SK-N-SH (cell line): ENCODE data around the gene ITSN1. TPM values are rescaled to one million over a fixed set of nuclear protein-coding genes. Genes with fewer than 3 reads are reported as not detected.

ENCODE experiments used
- CTCF ChIA-PET: fragments of 300-600, 350-600 bp; formaldehyde crosslinking; extraction: SDS; loops from one replicate; lab custom pipeline; 2021; lab: Yijun Ruan, JAX
- POLR2A ChIA-PET: fragments of 350-600 bp; sonication (Branson Sonifier 250); formaldehyde crosslinking; extraction: SDS; loops from one replicate; lab custom pipeline; 2020; ENCODE audit warnings: antibody characterized with exemption, inconsistent platforms; lab: Yijun Ruan, JAX
- DNase-seq: peaks from one replicate; pipeline ENCODE4 v3.0.0; 2012
- H2AFZ ChIP-seq: fragments of 200-600 bp; sonication (generic); 2 replicates; pipeline ENCODE4 v1.8.1; 2016; ENCODE audit warnings: antibody characterized with exemption, mild to moderate bottlenecking, low read depth
- H3F3A ChIP-seq: fragments of 200-600 bp; sonication (generic); replicated peaks from 2 replicates; pipeline ENCODE3; 2016; ENCODE audit warnings: antibody characterized with exemption, mild to moderate bottlenecking; ENCODE audit not compliant: insufficient read depth
- H3K27ac ChIP-seq, 2 experiments: fragments of 200-500 bp in 1 of 2; fragments of 200-600 bp in 1 of 2; sonication (Bioruptor generic) in 1 of 2; sonication (generic), shearing (Covaris generic) in 1 of 2; 2 replicates each; pipeline versions ENCODE4 v1.5.1 to v1.6.1; 2014 to 2016; ENCODE audit warnings: low read depth in 2 of 2, inconsistent platforms in 1 of 2, low read length in 1 of 2, mild to moderate bottlenecking in 1 of 2, mixed read lengths in 1 of 2
- H3K27me3 ChIP-seq: fragments of 200-600 bp; sonication (generic), shearing (Covaris generic); 2 replicates; pipeline ENCODE4 v1.6.1; 2016; ENCODE audit warnings: mixed run types; ENCODE audit not compliant: insufficient read depth
- H3K36me3 ChIP-seq, 2 experiments: fragments of 200-500 bp in 1 of 2; fragments of 200-600 bp in 1 of 2; sonication (Bioruptor generic) in 1 of 2; sonication (generic) in 1 of 2; replicated peaks in 1 of 2; 2 replicates each; pipeline versions ENCODE3 to v1.5.1; 2014 to 2016; ENCODE audit warnings: low read length in 1 of 2, mild to moderate bottlenecking in 1 of 2; ENCODE audit not compliant: insufficient read depth in 2 of 2, control insufficient read depth in 1 of 2
- H3K4me1 ChIP-seq, 2 experiments: fragments of 200-500 bp in 1 of 2; fragments of 200-600 bp in 1 of 2; sonication (Bioruptor generic) in 1 of 2; sonication (generic), shearing (Covaris generic) in 1 of 2; 2 replicates each; pipeline versions ENCODE4 v1.5.1 to v1.6.1; 2014 to 2016; ENCODE audit warnings: low read depth in 1 of 2, low read length in 1 of 2, mixed run types in 1 of 2; ENCODE audit not compliant: insufficient read depth in 2 of 2, control insufficient read depth in 1 of 2
- H3K4me2 ChIP-seq: fragments of 200-600 bp; sonication (generic), shearing (Covaris generic); 2 replicates; pipeline ENCODE4 v1.6.1; 2017; ENCODE audit warnings: mixed run types
- H3K4me3 ChIP-seq, 2 experiments: fragments of 200-500 bp in 1 of 2; fragments of 200-600 bp in 1 of 2; sonication (Bioruptor generic) in 1 of 2; sonication (generic), shearing (Covaris generic) in 1 of 2; 2 replicates each; pipeline versions ENCODE4 v1.5.1 to v1.8.1; 2014 to 2016; ENCODE audit warnings: low read depth in 2 of 2, inconsistent platforms in 1 of 2, low read length in 1 of 2, mild to moderate bottlenecking in 1 of 2, mixed read lengths in 1 of 2, moderate library complexity in 1 of 2
- H3K79me2 ChIP-seq: fragments of 200-600 bp; sonication (generic); 2 replicates; pipeline ENCODE4 v1.8.1; 2017; ENCODE audit warnings: mild to moderate bottlenecking; ENCODE audit not compliant: insufficient read depth
- H3K9ac ChIP-seq: fragments of 200-600 bp; sonication (generic); 2 replicates; pipeline ENCODE4 v1.6.1; 2017; ENCODE audit warnings: mixed run types
- H3K9me2 ChIP-seq: fragments of 200-600 bp; sonication (generic); 2 replicates; pipeline ENCODE4 v1.6.1; 2017; ENCODE audit warnings: mixed run types
- H3K9me3 ChIP-seq: fragments of 200-600 bp; sonication (generic); 2 replicates; pipeline ENCODE4 v1.6.1; 2017; ENCODE audit warnings: mixed run types, mild to moderate bottlenecking, moderate library complexity
- H4K20me1 ChIP-seq: fragments of 200-600 bp; sonication (generic); 2 replicates; pipeline ENCODE4 v1.6.1; 2017; ENCODE audit warnings: mild to moderate bottlenecking, mixed run types; ENCODE audit not compliant: insufficient read depth
- CTCF ChIP-seq: fragments of 200-600 bp; sonication (generic); IDR thresholded peaks from 2 replicates; pipeline ENCODE4 v1.6.1; 2017; ENCODE audit warnings: antibody characterized with exemption, mild to moderate bottlenecking, moderate library complexity
- EP300 ChIP-seq, 2 experiments: IDR thresholded peaks; 2 replicates each; pipeline versions ENCODE4 v1.4.0 to v1.6.1; 2012; ENCODE audit warnings: borderline replicate concordance in 1 of 2, low read depth in 1 of 2, low read length in 1 of 2
- EZH2phosphoT487 ChIP-seq: fragments of 200-600 bp; sonication (generic); IDR thresholded peaks from 2 replicates; pipeline ENCODE4 v1.6.1; 2017; ENCODE audit warnings: low read depth, mixed run types, mild to moderate bottlenecking, antibody characterized with exemption, moderate library complexity, borderline replicate concordance
- FOXM1 ChIP-seq: IDR thresholded peaks from 2 replicates; pipeline ENCODE4 v1.4.0; 2012; ENCODE audit warnings: low read depth, mild to moderate bottlenecking
- GATA2 ChIP-seq: sonication (generic); formaldehyde crosslinking; IDR thresholded peaks from 2 replicates; pipeline ENCODE4 v1.5.0; 2020; ENCODE audit warnings: mild to moderate bottlenecking, missing genetic modification reagents
- MXI1 ChIP-seq: IDR thresholded peaks from 2 replicates; pipeline ENCODE4 v1.6.1; 2012; ENCODE audit warnings: mild to moderate bottlenecking, low read depth, low read length, improper control_type of control experiment
- NFIC ChIP-seq: IDR thresholded peaks from 2 replicates; pipeline ENCODE4 v1.4.0; 2012; ENCODE audit warnings: borderline replicate concordance
- RAD21 ChIP-seq: IDR thresholded peaks from 2 replicates; pipeline ENCODE4 v1.6.1; 2012; ENCODE audit warnings: mild to moderate bottlenecking, low read length
- SIN3A ChIP-seq: IDR thresholded peaks from 2 replicates; pipeline ENCODE4 v1.6.1; 2012; ENCODE audit warnings: low read depth, mild to moderate bottlenecking, low read length, moderate library complexity, borderline replicate concordance
- SMC3 ChIP-seq: IDR thresholded peaks from 2 replicates; pipeline ENCODE4 v1.6.1; 2012; ENCODE audit warnings: low read depth, low read length, improper control_type of control experiment
- TAF1 ChIP-seq: IDR thresholded peaks from 2 replicates; pipeline ENCODE4 v1.6.1; 2012; ENCODE audit warnings: low read depth, mild to moderate bottlenecking, low read length, moderate library complexity, borderline replicate concordance
- TCF12 ChIP-seq: IDR thresholded peaks from 2 replicates; pipeline ENCODE4 v1.4.0; 2012
- WGBS: methylation state at CpG from one replicate; pipeline ENCODE4 v1.1.6; 2017; ENCODE audit warnings: low lambda C conversion rate; 5-methylcytosine and 5-hydroxymethylcytosine counted together
- polyA plus RNA-seq, 3 experiments: library from polyadenylated mRNA; depleted of rRNA; stranded (reverse); fragments of >200 nt; gene quantifications; 2 replicates each; pipeline ENCODE4 v1.2.3, GENCODE V29; 2012

The ITSN1 gene
- polyA plus RNA-seq, 1 of the 3 experiments (the other 2 are of a cell fraction) = 27.8 TPM

DNA sequence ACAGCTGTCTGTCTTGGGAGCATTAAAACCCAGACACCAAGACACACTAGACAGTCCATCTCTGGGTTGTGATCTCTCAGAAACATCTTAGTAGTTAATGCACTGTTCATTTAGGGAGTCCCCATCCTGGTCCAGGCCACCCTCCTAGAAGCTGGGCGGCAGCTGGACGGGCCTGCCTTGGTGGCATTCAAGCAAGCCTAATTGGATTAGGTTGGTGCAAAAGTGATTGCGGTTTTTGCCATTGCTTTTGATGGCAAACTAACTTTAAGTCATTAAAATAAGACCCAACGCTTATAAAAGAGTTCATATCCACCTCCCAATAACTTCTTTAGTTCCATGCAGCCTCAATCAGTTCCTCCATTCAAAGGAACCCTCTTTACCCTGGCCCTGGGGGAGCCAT is 251.6 kb downstream of the ITSN1 start:
- WGBS = 80% methylated on average over 4 of the region's 4 CpGs
- Histone ChIP-seq H3K9me2 (no peaks in the 10 kb centered on the region), H3K4me3 (no peak overlapping the region), H3K9me3 (no peaks in the 10 kb centered on the region), H3K4me1 (peaks cover 0 to 11% of the 10 kb centered on the region in 2 experiments; a peak in 2 of 4 replicates), H3K4me2 (no peak overlapping the region; the same call in 1 of the 2 replicates), H3K79me2 (no peaks in the 10 kb centered on the region), H4K20me1 (no peaks in the 10 kb centered on the region), H2AFZ (peak overlapping the region; percentile 95; the same call in 1 of the 2 replicates), H3K9ac (no peak overlapping the region), H3K27me3 (no peaks in the 10 kb centered on the region), H3K36me3 (no peaks in the 10 kb centered on the region), H3K27ac (no peak overlapping the region), H3F3A (no peaks in the 10 kb centered on the region)
- peak; percentile 34 for DNase-seq
- POLR2A ChIA-PET = no interaction called here
- CTCF ChIA-PET = interaction anchor here (0.6 to 3.1 kb wide), 7 partner anchors 11 to 291 kb away, joined by 3 to 14 read pairs (median 3); no protein-coding TSS in a partner anchor
- peak; percentile 27; the same call in 1 of the 2 replicates for TF ChIP-seq GATA2 (CRISPR knock-in tag)
- no peak for TF ChIP-seq TCF12
- no peak for TF ChIP-seq TAF1
- TF ChIP-seq EP300 (IDR thresholded peaks at IDR 0.05; ENCODE audit: borderline replicate concordance in 1 of 2, low read depth in 1 of 2, low read length in 1 of 2) = no peak
- TF ChIP-seq NFIC = no peak
- TF ChIP-seq FOXM1 = no peak

GRCh38 chr21:33894736-33895288 is 252.5 kb downstream of the ITSN1 start:
- no peaks in the 10 kb centered on the region for H3K9me3 ChIP-seq
- no peaks in the 10 kb centered on the region for H3K27me3 ChIP-seq
- peak overlapping the region; percentile 95 for H2AFZ ChIP-seq
- CTCF ChIA-PET = interaction anchor here (0.7 to 2.1 kb wide), 12 partner anchors 13 to 461 kb away, joined by 3 to 14 read pairs (median 3); no protein-coding TSS in a partner anchor
- peaks cover 0 to 11% of the 10 kb centered on the region in 2 experiments; a peak in 2 of 4 replicates for H3K4me1 ChIP-seq
- no peaks in the 10 kb centered on the region for H3K79me2 ChIP-seq
- no peaks in the 10 kb centered on the region for H3K9me2 ChIP-seq
- H3K36me3 ChIP-seq = no peaks in the 10 kb centered on the region
- no peak overlapping the region; a peak in 1 of 4 replicates for H3K27ac ChIP-seq
- H3K9ac ChIP-seq = peak overlapping the region; percentile 38; the same call in 1 of the 2 replicates
- peak overlapping the region; percentile 78 for H3K4me2 ChIP-seq
- peak; percentile 88 for DNase-seq
- H3K4me3 ChIP-seq = peak overlapping the region; percentile 21 to 46
- WGBS = 12% methylated on average over 19 of the region's 20 CpGs
- peaks cover 3% of the 10 kb centered on the region for H3F3A ChIP-seq
- TF ChIP-seq RAD21 (peak; percentile 90), EZH2phosphoT487 (no peak), GATA2 (CRISPR knock-in tag) (no peak), CTCF (peak; percentile 67), MXI1 (peak; percentile 56; the same call in 1 of the 2 replicates), SIN3A (0 out of 2 replicates have a peak, but pooled peaks have one; percentile 34), SMC3 (peak; percentile 74)
- H4K20me1 ChIP-seq = no peaks in the 10 kb centered on the region
- POLR2A ChIA-PET = no interaction called here
